NCI-H774 (cell line): ENCODE measurements around the gene WNT5A.

Experiments
- DNase-seq: peaks from one replicate; lab custom pipeline; 2025; lab: John Stamatoyannopoulos, UW

WNT5A gene

GRCh38 chr3:55446850-55447249 is 40.3 kb downstream of the WNT5A start:
- DNase-seq, result no peak

- no peak for DNase-seq
Measured at GRCh38 chr3:55445551-55445950, 41.6 kb downstream of the WNT5A start.

- DNase-seq, result no peak
Measured at GRCh38 chr3:55443346-55443745, 43.8 kb downstream of the WNT5A start.

GRCh38 chr3:55442861-55443260 is 44.2 kb downstream of the WNT5A start:
- no peak for DNase-seq

- no peak for DNase-seq
Measured at GRCh38 chr3:55441499-55441898, 45.6 kb downstream of the WNT5A start.

GRCh38 chr3:55440104-55440708 is 46.9 kb downstream of the WNT5A start:
- no peak for DNase-seq

GRCh38 chr3:55439657-55440056 is 47.4 kb downstream of the WNT5A start:
- no peak for DNase-seq

GRCh38 chr3:55436644-55437043 is 50.5 kb downstream of the WNT5A start:
- no peak for DNase-seq

- DNase-seq, result no peak
Measured at GRCh38 chr3:55435491-55435890, 51.6 kb downstream of the WNT5A start.

- DNase-seq, result no peak
Measured at GRCh38 chr3:55434789-55435188, 52.3 kb downstream of the WNT5A start.

- DNase-seq, result no peak
Measured at GRCh38 chr3:55431041-55431440, 56.1 kb downstream of the WNT5A start.

- no peak for DNase-seq
Measured at GRCh38 chr3:55427739-55428138, 59.4 kb downstream of the WNT5A start.

- DNase-seq, result no peak
Measured at GRCh38 chr3:55426486-55426885, 60.6 kb downstream of the WNT5A start.

GRCh38 chr3:55423782-55424181 is 63.3 kb downstream of the WNT5A start:
- no peak for DNase-seq

GRCh38 chr3:55417211-55417610 is 69.9 kb downstream of the WNT5A start:
- DNase-seq, result no peak

- DNase-seq, result no peak
Measured at GRCh38 chr3:55416331-55416821, 70.7 kb downstream of the WNT5A start.
